D721Med (cell line): ENCODE data around the gene ERGIC1.

Source experiments
- DNase-seq: peaks from one replicate; pipeline ENCODE4 v3.0.0; 2011; ENCODE audit warnings: low spot score; ENCODE audit not compliant: insufficient read length
- FAIRE-seq: peaks from 2 replicates; lab custom pipeline; 2011; peaks lifted over from hg19 to GRCh38; lab: Jason Lieb, UNC
- TF ChIP-seq, protein P1 (sequence below): IDR thresholded peaks from 2 replicates; pipeline ENCODE4 v1.5.1; 2012; ENCODE audit warnings: mild to moderate bottlenecking, control low read depth; ENCODE audit not compliant: insufficient read depth; ENCODE audit errors: missing control alignments

The ERGIC1 gene

DNA sequence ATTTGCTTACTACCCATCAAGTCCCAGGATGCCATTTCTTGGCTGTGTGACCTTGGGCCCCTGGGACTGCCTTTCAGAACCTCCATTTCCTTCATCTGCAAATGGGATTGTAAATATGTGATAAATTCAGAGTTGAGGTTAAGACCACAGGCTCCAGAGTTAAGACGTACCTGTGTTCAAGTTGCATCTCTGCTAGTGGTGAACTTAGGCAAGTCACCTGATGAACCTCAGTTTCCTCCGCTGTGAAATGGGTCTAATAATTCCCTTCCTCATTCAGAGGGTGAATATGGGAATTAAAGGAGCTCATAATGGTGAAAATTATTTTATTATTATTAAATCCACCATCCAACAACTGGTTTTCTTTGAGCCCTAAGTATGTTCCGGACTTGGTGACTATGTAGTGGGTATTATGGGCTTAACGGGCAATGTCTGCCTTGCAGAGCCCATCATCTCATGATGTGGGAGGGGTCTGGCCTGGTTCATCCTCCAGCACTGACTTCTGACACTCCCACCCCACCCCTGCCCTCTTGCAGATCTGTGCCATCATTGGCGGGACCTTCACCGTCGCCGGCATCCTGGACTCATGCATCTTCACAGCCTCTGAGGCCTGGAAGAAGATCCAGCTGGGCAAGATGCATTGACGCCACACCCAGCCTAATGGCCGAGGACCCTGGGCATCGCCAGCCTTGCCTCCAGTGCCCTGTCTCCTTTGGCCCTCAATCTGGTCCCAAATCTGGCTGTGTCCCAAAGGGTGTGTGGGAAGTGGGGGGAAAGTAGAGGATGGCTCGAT lies 116.3 kb downstream of the ERGIC1 start:
- no peak for DNase-seq
- FAIRE-seq: no peak
- TF ChIP-seq, protein P1, sequence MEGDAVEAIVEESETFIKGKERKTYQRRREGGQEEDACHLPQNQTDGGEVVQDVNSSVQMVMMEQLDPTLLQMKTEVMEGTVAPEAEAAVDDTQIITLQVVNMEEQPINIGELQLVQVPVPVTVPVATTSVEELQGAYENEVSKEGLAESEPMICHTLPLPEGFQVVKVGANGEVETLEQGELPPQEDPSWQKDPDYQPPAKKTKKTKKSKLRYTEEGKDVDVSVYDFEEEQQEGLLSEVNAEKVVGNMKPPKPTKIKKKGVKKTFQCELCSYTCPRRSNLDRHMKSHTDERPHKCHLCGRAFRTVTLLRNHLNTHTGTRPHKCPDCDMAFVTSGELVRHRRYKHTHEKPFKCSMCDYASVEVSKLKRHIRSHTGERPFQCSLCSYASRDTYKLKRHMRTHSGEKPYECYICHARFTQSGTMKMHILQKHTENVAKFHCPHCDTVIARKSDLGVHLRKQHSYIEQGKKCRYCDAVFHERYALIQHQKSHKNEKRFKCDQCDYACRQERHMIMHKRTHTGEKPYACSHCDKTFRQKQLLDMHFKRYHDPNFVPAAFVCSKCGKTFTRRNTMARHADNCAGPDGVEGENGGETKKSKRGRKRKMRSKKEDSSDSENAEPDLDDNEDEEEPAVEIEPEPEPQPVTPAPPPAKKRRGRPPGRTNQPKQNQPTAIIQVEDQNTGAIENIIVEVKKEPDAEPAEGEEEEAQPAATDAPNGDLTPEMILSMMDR: no peak

DNA sequence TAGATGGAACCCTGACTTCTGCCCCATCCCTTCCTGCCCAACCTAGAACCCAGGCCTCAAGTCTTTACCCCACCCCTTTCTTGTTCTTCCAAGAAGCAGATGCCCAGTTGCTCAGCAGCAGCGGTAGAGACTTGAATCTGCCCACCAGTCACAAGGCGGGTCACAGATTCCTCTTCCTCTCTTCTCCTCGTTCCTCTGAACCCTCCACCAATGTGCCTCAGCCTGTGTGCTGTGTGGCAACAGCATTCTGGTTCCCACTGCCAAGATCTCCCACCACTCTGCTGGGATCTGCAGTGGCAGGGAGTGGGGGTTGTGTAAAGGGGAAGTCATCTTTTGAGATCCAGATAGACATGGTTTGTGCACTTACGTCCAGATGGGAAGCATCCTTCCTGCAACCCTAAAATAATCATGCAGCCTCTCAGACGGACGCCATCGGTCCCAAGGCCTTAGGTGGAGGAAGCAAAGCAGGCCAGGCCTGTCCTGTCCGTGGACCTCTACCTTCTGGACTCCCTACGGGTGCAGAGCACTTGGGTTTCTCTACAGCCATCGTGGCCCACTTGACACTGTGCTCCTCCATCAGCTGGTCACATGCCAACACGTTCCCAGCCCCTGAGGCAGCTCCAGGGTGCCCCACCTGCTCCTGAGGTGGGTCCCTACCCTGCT lies 117.5 kb downstream of the ERGIC1 start:
- TF ChIP-seq, protein P1: no peak
- DNase-seq: no peak
- no peak for FAIRE-seq

DNA sequence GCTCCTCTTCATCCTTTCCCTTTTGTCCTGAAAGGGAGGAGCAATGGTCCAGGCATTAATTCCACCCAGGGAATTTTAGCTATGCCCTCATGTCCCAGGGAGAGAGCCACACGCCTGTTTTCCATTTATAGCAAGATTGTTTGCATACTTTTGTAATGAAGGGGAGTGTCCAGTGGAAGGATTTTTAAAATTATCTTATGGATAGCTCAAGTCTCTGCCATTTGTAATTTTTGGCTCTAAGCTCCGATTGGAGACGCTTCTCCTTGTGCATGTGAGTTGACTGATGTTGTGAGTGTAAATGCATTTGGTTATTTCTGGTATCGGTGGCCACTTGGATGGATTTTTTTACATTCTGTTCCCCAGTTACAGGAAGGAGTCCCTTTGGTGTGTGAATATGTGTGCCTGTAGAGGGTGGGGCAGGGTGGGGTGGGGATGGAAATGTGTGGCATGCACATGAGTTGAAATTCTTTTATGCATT lies 118.0 kb downstream of the ERGIC1 start:
- DNase-seq: no peak
- TF ChIP-seq, protein P1: no peak
- no peak for FAIRE-seq

- TF ChIP-seq, protein P1: no peak
- DNase-seq (no peak), FAIRE-seq (no peak)
These were observed 120.0 kb downstream of the ERGIC1 start for GRCh38 chr5:172953776-172954675.

DNA sequence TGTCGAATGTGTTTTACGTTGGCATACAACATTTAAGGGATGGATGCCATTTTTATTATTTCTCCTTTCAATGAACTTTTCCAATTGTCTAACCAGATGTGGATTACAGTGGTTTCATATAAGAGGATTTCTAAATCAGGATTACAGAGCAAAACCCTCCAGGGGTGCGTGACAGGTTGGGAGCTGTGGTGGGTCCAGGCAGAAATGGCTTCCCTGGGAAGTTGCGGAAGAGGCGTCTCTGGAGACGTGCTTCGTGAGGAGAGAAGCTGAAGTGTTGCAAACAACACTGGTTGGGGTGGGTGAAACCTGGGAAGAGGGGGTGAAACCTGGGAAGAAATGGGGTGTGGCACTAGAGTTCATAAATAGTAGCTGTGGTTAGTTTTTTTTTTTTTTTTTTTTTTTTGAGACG lies 120.7 kb downstream of the ERGIC1 start:
- FAIRE-seq: no peak
- no peak for DNase-seq
- TF ChIP-seq, protein P1: no peak

DNA sequence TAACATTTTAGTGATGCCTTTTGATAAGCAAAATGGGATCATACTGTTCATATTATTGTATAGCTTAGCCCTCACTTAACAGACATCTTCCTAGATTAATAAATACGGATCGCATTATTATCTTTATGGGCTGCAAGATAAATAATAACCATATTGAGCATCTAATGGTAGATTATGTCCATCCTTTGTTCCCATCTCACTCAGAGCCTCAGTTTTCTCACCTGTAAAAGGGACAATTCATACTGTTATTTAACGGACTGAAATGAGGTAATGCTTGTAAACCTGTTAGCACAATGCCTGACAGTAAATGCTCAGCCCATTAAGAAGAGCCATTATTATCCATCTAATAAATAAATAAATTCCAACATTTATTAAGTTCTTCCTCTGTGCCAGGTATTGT lies 122.2 kb downstream of the ERGIC1 start:
- DNase-seq (no peak), FAIRE-seq (no peak)
- TF ChIP-seq, protein P1: no peak
